Measurements from ENCODE around the gene CHGA. TPM values are rescaled to one million over a fixed set of nuclear protein-coding genes. Genes with fewer than 3 reads are reported as not detected.

CHGA gene
- total RNA-seq, 2 donors from 2014 or later: 40.5 to 55.7 TPM

GRCh38 chr14:92955381-92955780, 32.4 kb downstream of the CHGA start:
- no peak for DNase-seq (ENCODE audit: low spot score)
- no peaks in the 10 kb centered on the region for H3K36me3 ChIP-seq
- no peak overlapping the region for H3K27ac ChIP-seq
- H3K4me1 ChIP-seq (replicated peaks): peaks cover 3% of the 10 kb centered on the region
- no peak overlapping the region for H3K4me3 ChIP-seq
- H3K27me3 ChIP-seq (replicated peaks; ENCODE audit: insufficient read depth): no peaks in the 10 kb centered on the region
- 82% methylated on average over 7 of the region's 7 CpGs for WGBS
- TF ChIP-seq POLR2A (IDR thresholded peaks at IDR 0.05) (no peak), POLR2AphosphoS5 (IDR thresholded peaks at IDR 0.05) (no peak)
- TF ChIP-seq, protein P1, sequence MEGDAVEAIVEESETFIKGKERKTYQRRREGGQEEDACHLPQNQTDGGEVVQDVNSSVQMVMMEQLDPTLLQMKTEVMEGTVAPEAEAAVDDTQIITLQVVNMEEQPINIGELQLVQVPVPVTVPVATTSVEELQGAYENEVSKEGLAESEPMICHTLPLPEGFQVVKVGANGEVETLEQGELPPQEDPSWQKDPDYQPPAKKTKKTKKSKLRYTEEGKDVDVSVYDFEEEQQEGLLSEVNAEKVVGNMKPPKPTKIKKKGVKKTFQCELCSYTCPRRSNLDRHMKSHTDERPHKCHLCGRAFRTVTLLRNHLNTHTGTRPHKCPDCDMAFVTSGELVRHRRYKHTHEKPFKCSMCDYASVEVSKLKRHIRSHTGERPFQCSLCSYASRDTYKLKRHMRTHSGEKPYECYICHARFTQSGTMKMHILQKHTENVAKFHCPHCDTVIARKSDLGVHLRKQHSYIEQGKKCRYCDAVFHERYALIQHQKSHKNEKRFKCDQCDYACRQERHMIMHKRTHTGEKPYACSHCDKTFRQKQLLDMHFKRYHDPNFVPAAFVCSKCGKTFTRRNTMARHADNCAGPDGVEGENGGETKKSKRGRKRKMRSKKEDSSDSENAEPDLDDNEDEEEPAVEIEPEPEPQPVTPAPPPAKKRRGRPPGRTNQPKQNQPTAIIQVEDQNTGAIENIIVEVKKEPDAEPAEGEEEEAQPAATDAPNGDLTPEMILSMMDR (IDR thresholded peaks at IDR 0.05): no peak
- intact Hi-C loops (cut with DNase I): no loop called here
- H3K9me3 ChIP-seq: no peaks in the 10 kb centered on the region

- 83% methylated on average over 11 of the region's 11 CpGs for WGBS
- Histone ChIP-seq H3K4me3 (no peak overlapping the region), H3K27me3 (replicated peaks; ENCODE audit: insufficient read depth) (no peaks in the 10 kb centered on the region), H3K27ac (no peak overlapping the region), H3K9me3 (no peaks in the 10 kb centered on the region), H3K36me3 (no peaks in the 10 kb centered on the region), H3K4me1 (replicated peaks) (peaks cover 17% of the 10 kb centered on the region)
- intact Hi-C loops (cut with DNase I): no loop called here
- no peak for DNase-seq (ENCODE audit: low spot score)
- TF ChIP-seq, protein P1 (IDR thresholded peaks at IDR 0.05): no peak
- TF ChIP-seq POLR2A (IDR thresholded peaks at IDR 0.05): no peak
- no peak for TF ChIP-seq POLR2AphosphoS5 (IDR thresholded peaks at IDR 0.05)
These were observed 34.0 kb downstream of the CHGA start for GRCh38 chr14:92956961-92957360.

DNA sequence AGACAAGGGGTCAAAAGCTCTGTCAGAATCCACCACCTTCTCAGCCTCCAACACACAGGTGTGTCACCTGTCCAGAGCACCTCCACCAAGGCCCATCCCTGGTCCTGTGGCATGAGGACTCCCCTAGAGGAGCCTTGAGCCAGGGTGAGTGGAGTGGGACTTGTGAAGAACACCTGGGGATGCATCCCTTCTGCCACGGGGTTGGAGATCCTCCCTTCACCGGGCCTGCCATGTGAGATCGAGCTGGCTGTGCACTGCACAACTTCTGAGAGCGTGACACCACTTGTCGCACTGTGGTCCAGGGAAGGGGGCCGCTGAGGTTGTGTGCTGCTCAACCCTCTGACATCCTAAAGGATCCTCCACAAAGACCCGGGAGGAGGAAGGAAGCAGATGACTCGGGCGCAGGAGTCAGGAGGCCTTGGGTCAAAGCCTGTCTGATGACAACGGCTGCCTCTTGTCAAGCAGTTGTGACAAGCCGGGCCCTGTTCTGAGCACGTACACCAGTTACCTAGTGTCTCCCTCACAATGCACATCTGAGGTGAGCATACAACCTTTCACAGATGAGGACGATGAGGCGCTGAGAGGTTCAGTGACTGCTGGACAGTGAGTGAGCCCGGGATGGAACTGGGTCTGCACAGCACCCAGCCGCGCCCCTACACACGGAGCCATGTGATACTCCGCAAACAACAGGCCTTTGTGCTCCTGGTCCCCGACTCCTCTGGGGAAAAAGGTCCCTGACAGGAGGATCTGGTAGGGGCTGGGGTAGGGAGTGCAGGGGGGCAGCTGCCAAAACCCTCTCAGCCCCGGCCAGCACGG, 35.6 kb downstream of the CHGA start:
- Histone ChIP-seq H3K27me3 (replicated peaks; ENCODE audit: insufficient read depth) (no peaks in the 10 kb centered on the region), H3K4me1 (replicated peaks) (peaks cover 26% of the 10 kb centered on the region), H3K4me3 (no peak overlapping the region), H3K36me3 (no peaks in the 10 kb centered on the region), H3K27ac (no peak overlapping the region), H3K9me3 (no peaks in the 10 kb centered on the region)
- intact Hi-C loops (cut with DNase I): no loop called here
- DNase-seq (ENCODE audit: low spot score): no peak
- TF ChIP-seq, protein P1 (IDR thresholded peaks at IDR 0.05): no peak
- TF ChIP-seq POLR2AphosphoS5 (IDR thresholded peaks at IDR 0.05) (no peak), POLR2A (IDR thresholded peaks at IDR 0.05) (no peak)
- WGBS: 88% methylated on average over 12 of the region's 22 CpGs

- Histone ChIP-seq H3K4me1 (replicated peaks) (peaks cover 30% of the 10 kb centered on the region), H3K36me3 (no peaks in the 10 kb centered on the region), H3K27ac (no peak overlapping the region), H3K4me3 (no peak overlapping the region), H3K9me3 (no peaks in the 10 kb centered on the region), H3K27me3 (replicated peaks; ENCODE audit: insufficient read depth) (no peaks in the 10 kb centered on the region)
- 94% methylated on average over 10 of the region's 10 CpGs for WGBS
- intact Hi-C loops (cut with DNase I): no loop called here
- TF ChIP-seq POLR2A (IDR thresholded peaks at IDR 0.05): no peak
- no peak for TF ChIP-seq POLR2AphosphoS5 (IDR thresholded peaks at IDR 0.05)
- TF ChIP-seq, protein P1 (IDR thresholded peaks at IDR 0.05): no peak
- no peak for DNase-seq (ENCODE audit: low spot score)
These were observed 36.2 kb downstream of the CHGA start for GRCh38 chr14:92959189-92959531.

Measured in prostate gland (tissue), 2 donors.